Skeletal muscle cell (primary cell): Measurements from ENCODE around the gene FAM234B.

Experiments
- DNase-seq: peaks from one replicate; pipeline ENCODE4 v3.0.0-alpha.2; 2010; ENCODE audit warnings: low read depth
- H3K4me3 ChIP-seq: 2 replicates; pipeline ENCODE4 v1.5.1; 2011; ENCODE audit warnings: low read depth, mild to moderate bottlenecking, control low read depth, low read length, moderate library complexity

Gene FAM234B

GRCh38 chr12:13084898-13085640 is 40.9 kb downstream of the FAM234B start:
- H3K4me3 ChIP-seq = no peak overlapping the region
- no peak for DNase-seq

DNA sequence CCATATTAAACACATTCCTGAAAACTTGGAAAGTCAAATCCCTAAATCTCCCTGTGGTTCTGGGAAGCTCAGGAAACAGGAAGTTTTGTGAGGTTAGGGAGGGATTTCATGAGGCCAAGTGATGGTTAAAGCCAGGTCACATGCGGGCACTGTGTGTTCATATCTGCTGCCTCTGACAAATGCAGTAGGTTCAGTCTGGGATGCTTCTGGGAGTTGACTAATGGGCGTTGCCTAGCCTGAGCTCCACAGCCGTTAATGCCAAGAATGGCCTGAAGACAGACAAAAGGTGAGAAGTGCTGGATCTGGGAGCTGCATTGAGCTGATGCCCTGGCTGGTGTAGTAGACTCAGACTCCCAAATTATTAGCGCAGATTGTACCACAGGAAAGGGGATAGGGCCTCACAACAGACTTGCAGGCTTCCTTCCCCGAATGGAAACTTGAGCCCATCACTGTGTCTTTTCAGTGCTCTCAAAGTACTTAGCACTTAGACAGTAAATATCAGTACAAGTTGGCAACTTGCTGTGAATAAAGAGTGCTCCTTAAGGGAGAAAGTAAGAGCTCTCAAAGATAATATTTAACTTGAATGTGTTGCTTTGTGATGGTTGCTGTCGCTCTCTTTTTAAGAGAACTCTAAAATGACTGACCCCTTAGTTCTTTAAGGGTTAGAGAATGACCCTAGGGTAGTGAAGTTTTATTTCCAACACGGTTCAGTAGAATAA is 41.9 kb downstream of the FAM234B start:
- H3K4me3 ChIP-seq = no peak overlapping the region
- DNase-seq = no peak

- no peak overlapping the region for H3K4me3 ChIP-seq
- DNase-seq = no peak
These were observed 43.6 kb downstream of the FAM234B start for GRCh38 chr12:13087766-13088165.

GRCh38 chr12:13088496-13088895 is 44.3 kb downstream of the FAM234B start:
- H3K4me3 ChIP-seq = no peak overlapping the region
- DNase-seq = no peak

GRCh38 chr12:13090054-13090453 is 45.9 kb downstream of the FAM234B start:
- DNase-seq = no peak
- no peak overlapping the region for H3K4me3 ChIP-seq

DNA sequence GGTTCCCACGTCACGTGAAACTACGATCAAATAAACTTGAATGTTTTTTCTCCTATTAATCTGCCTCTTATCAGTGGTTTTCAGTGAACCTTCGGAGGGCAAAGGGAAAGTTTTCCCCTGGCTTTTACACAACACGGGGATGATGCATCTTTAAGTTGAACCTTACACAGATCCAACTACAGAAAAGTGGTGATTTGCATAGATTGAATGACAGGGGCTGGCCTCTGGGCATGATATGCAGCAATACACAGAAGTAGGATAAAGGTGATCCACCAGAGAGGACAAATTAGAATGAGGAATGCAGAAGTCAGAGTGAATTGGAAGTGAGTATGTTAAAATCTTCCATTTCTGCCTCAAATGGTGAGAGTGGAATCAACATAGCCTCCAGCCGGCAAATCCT is 47.7 kb downstream of the FAM234B start:
- DNase-seq = no peak

DNA sequence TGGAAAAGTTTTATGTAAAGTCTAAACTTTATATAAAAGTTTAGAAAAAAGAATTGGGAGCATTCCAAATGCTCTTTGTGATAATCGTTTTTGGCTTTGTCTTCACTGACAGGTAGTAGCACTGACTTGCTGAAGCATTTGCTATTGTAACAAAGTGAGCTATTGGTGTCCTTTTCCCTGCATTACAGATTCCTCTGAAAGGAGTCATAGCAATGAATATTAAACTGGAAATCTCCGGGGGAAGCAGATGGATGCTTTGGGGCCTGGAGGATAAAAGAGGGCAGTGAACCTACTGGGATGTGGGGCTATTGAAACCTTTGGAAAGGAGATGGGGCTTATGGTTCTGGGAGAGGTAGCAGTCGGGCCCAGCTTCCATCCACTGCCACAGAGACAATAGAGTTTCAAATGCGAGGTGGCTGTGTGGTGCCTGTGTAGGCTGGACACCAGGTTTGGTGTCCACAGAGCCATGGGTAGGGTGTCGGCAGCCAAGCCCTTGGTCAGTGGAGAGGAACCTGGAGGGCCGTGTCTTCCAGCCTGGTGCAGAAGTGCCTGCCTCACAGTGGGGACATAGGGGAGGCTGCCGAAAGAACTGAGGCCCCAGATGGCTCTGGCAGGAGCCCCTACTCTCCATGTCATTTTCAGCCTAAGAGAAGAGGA is 49.1 kb downstream of the FAM234B start:
- H3K4me3 ChIP-seq = no peak overlapping the region
- DNase-seq = no peak

More for the DNA sequence above, 47.7 kb downstream of the FAM234B start:
- H3K4me3 ChIP-seq = no peak overlapping the region

DNA sequence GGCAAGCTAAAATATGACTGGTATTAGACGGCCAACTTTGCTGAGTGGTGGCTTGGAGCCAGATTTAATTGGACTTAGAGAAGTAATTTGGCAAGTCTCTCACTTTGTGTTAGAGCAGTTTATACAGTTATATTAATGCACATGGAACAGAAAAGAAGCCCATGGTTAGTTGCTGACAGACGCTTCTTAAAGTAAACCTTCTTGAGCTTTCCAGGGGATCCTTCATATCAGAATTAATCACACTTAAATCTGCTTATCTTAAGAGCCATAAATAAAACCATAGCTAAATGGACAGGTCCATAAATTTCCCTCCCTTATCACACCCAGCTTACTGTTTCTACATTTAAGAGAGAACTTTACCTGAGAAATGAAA is 49.7 kb downstream of the FAM234B start:
- no peak for DNase-seq
- H3K4me3 ChIP-seq = no peak overlapping the region

DNA sequence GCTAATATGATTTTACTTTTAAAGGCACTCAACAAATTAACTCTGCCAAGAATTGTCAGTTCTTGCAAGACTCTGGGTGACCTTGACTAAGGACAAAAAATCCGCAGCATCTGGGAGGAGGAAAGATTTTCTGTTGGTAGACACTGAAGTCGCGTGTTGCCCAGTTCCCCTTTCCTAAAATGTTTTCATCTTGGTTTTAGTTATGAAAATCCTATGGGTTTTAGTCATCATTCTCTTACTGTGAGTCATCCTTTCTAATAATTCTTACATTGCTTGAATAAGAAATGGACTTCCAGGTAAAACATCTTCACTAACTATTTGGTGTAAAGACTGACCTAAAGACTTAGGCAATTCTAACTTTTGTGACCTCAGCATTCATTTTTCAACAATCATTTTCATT is 50.2 kb downstream of the FAM234B start:
- DNase-seq = no peak
- H3K4me3 ChIP-seq = no peak overlapping the region

DNA sequence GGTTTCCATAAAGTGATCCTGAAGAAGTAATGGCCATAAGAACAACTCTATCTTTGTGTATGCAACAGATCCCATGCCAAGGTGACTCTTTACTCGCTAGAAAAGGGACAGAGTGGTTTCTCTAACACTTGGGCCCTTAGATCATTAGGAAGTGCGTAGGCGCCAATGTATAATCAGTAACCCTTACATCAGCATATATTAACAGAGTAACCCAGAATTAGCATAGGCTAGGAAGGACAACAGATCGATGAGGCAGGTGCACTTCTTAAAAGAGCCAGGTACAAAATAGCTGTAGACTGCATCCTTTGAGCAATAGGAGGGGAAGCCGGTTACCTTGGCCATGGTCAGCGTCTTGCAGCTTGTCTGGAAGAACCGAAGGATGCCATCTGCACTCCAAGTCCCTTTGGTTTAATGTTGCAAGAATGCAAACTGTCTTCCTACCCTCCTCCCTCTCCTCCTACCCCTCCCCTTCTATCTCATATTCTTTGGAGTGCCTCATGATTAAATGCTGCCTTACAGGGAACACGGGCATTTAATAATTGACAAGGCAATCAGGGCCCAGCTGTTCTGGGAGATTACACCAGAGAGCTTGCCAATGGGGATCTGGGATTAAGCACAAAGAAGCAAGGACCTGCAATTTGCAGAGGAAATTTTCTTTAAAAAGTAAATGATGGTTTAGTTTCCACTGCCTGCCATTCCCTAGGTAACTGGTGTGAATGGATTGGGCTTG is 51.2 kb downstream of the FAM234B start:
- DNase-seq = no peak
- no peak overlapping the region for H3K4me3 ChIP-seq

DNA sequence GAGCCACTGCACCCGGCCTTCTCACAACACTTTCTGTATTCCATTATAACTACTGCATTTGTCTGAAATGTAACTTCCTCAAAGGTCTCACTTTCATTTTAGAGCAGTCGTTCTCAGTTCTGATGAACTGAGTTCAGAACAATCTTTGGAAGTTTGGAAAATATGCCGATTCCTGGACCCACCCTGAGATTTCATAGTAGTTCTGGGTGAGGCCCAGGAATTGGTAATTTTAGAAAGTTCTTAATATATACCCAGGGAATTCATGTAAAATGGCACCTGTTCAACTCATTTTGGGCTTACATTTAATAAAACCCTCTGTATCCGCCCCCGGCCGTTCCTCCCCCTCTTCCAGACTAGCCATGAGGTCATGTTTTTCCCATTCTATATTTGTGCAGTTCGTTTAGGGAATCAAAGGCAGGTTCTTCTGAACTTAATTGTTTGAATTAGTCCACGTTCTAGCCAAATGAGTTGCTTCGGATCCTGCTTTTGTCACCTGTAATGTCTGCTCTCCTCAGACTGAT is 53.4 kb downstream of the FAM234B start:
- no peak for DNase-seq
- peak overlapping the region; percentile 38 for H3K4me3 ChIP-seq

DNA sequence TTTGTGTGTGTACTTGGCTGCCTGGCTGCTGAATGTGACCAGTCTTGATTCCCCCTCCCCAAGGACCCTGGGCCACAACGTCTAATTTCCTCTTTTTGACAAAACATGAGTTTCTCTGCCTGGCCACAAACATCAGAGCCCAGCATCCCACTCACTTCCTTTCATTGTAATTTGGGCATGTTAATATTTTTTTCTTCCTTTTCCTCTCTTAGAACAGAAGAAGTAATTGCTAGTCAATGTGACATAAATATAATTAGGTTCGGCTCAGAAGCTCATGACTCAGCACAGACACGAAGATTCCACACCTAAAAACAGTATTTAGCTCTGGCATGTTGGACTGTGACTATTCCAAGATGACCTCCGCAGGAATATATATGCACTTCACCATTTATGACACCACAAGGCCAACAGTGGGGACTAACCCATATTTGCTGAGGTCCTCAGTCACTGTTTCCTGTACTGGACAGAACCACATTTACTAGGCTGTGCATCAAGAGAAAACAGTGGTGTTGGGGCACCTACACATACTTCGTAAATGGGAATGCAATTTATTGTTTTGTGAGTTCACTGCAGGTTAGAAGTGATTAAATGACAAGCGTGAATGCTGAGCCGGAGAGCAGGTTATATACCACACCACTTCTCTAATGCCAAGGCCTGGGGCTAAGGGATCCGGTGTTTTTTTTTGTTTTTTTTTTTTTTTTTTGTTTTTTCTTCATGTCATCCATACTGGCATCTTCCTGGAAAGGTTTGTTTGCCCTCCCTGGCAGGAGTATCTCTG is 55.1 kb downstream of the FAM234B start:
- H3K4me3 ChIP-seq = no peak overlapping the region
- DNase-seq = no peak

DNA sequence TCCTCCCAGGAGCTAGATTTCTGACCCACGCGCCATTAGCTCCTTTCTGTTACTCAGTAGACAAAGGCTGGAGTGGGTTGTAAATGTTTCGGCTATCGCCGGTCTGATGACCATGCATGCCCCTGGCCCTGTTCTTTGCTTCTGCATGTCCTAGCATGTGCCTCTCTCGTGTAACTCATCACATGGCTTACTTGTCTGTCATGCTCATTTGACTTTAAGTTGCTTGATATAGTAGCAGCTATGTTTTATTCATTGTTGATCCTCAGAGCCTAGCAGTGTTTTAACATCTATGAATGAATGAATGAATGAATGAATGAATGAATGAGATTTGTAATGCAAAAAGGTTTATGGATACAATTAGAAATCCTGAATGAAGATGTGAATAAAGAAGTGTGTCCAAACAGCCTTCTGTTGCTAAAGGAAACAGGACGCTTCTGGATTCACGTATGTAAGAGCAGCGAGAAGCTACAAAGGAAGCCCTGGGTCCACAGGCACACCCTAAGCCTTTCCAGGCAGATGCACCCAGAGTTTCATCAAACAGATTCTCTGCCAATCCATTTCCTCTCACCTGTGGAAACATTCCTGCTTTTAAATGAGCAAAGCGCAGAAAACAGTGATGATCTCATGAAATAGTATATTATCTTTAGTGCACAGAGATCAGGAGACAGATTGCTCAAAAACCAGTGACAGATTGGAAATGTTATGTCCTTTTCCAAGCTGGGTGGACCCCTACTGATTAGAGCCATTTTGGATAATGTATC is 55.8 kb downstream of the FAM234B start:
- DNase-seq = no peak
- no peak overlapping the region for H3K4me3 ChIP-seq

- DNase-seq = no peak
- peak overlapping the region; percentile 24 for H3K4me3 ChIP-seq
These were observed 56.4 kb downstream of the FAM234B start for GRCh38 chr12:13100605-13100881.

DNA sequence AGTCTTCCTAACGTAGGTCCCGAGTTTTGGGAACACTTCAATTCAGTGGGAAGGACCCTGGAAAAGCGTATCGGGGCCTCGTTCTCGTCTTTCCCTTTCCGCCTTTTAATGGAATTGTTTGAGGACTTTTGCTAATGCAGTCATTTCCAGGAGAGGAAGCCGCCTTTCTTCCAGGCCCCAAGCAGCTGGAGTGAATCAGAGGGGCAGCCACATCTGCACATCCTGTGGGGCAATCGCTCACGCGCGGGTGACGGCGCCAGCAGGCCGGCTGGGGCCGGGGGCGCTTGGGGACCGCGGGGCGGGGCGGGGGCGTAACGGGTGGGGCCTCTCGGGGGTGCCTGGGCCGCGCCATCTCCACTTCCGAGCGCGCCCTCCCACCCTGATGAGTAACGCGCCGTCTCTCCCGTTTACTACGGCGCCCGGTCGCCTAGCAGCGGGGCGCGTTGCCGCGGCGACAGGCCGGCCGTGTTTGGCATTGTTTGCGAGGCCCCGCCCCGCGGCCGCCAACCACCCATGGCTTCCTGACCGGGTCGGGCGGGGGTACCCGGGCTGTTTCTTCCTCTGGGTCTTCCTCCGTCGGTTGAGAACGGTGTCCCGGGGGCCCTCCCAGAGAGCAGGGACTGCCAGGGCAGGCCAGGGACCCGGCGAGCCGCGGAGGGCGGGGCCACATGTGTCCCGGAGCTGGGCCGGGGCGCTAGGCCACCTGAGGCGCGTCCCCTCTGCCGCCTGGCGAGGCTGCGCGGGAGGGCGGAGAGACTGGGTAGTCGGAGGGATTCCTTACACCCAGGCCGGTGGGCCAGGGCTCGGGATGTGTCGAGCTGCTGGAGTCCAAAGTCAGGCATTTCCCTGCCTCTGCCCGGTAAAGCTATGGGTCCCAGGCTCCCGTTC is 56.9 kb downstream of the FAM234B start:
- peak overlapping the region; percentile 45 for H3K4me3 ChIP-seq
- peak; percentile 90 for DNase-seq

GRCh38 chr12:13101821-13102375 is 57.7 kb downstream of the FAM234B start:
- peak overlapping the region; percentile 45 for H3K4me3 ChIP-seq
- DNase-seq = no peak

DNA sequence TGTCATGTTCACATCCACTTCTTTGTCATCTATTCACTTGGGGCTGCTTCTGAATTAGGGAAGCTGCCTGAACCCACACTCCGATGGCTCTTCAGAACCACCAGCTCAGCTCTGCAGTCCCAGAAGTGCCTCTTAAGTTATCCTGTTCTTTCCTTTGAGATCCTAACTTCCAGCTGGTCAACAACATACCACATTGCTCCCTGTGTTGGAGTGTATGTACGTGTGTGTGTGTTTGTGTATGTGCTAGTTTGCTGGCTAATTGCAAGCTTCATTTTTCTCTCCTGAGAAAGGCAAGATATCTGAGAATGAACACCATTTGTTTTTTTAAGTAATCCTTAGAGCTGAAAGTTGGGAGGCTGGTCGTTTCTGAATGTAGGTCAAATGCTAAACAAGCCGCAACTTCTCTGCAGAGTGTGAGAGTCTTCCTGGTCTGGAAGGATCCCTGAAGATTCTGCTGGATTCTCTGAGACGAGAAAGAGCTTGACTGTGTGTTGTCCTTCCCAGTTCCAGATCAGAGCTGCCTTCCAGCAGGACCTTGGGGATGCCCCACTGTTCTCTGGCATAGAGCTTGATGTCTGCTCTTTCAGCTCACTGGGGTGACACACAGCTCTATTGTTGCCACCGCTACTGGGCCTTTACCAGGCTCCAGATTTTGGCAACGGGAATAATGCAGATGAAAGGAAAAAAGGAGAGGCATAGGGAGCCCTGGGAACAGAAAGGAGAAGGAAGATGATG is 58.4 kb downstream of the FAM234B start:
- peak; percentile 60 for DNase-seq
- no peak overlapping the region for H3K4me3 ChIP-seq
